GM12875 (cell line): Measurements from ENCODE around the gene NHLH2.

Experiments used
- H3K4me3 ChIP-seq: one replicate; pipeline ENCODE4 v1.5.1; 2011; ENCODE audit warnings: low read depth, low read length, control low read depth
- CTCF ChIP-seq: IDR thresholded peaks from 2 replicates; pipeline ENCODE4 v1.5.1; 2011; ENCODE audit warnings: low read depth, mild to moderate bottlenecking, control low read depth, inconsistent platforms, low read length, moderate library complexity, borderline replicate concordance; ENCODE audit not compliant: insufficient read depth

Gene NHLH2

GRCh38 chr1:115791816-115792215 is 49.1 kb downstream of the NHLH2 start:
- no peak for TF ChIP-seq CTCF

GRCh38 chr1:115790846-115791245 is 50.1 kb downstream of the NHLH2 start:
- TF ChIP-seq CTCF, result no peak
- no peak overlapping the region for H3K4me3 ChIP-seq

More at GRCh38 chr1:115791816-115792215, 49.1 kb downstream of the NHLH2 start:
- no peak overlapping the region for H3K4me3 ChIP-seq

GRCh38 chr1:115790356-115790755 is 50.6 kb downstream of the NHLH2 start:
- TF ChIP-seq CTCF, result no peak
- no peak overlapping the region for H3K4me3 ChIP-seq
